Colonic mucosa (tissue), 4 donors: Measurements from ENCODE around the gene NECAB2. TPM values are rescaled to one million over a fixed set of nuclear protein-coding genes. Genes with fewer than 3 reads are reported as not detected.

Experiments
- DNase-seq: peaks from one replicate; pipeline ENCODE4 v3.0.0-alpha.2; 2020
- H3K27ac ChIP-seq: fragments of 200-600 bp; one replicate; pipeline ENCODE4 v1.8.0; 2021
- H3K27me3 ChIP-seq: fragments of 200-600 bp; one replicate; pipeline ENCODE4 v1.8.0; 2021
- H3K36me3 ChIP-seq: fragments of 200-600 bp; one replicate; pipeline ENCODE4 v1.8.0; 2021
- H3K4me1 ChIP-seq: fragments of 200-600 bp; one replicate; pipeline ENCODE4 v1.8.0; 2021; ENCODE audit warnings: mild to moderate bottlenecking
- H3K4me3 ChIP-seq: fragments of 200-600 bp; one replicate; pipeline ENCODE4 v1.8.0; 2021
- H3K9ac ChIP-seq, 2 donors: one replicate each; pipeline ENCODE4 v1.7.0; 2013; ENCODE audit warnings: control low read depth in 2 of 2, low read depth in 2 of 2, low read length in 2 of 2
- H3K9me3 ChIP-seq: fragments of 200-600 bp; one replicate; pipeline ENCODE4 v1.8.0; 2021
- CTCF ChIP-seq: fragments of 200-600 bp; IDR thresholded peaks from one replicate; pipeline ENCODE4 v1.8.0; 2022; ENCODE audit warnings: antibody characterized with exemption, mild to moderate bottlenecking
- intact Hi-C: fragments of 100-400 bp; cut with DNase I; formaldehyde crosslinking; loops from one replicate; pipeline ENCODE4 v1.14.1; 2022
- total RNA-seq, 2 donors: library from RNA; stranded (reverse); fragmentation: NEBNext Ultra II Directional in 1 of 2; extraction: Animal tissue kit (Norgen Biotek cat#: 25700) in 1 of 2; gene quantifications; one replicate each; pipeline ENCODE4 v1.2.1, GENCODE V29; 2021
- donor health status: healthy.
- donor health status: DM: no; HTN: no; CAD: no.
- donor health status: DM: no; HTN: no; CAD: no.

NECAB2 gene
- total RNA-seq, 2 donors from 2014 or later = 0.25 to 0.42 TPM

- no peak overlapping the region for H3K9ac ChIP-seq
- H3K4me1 ChIP-seq = no peaks in the 10 kb centered on the region
- intact Hi-C loops = loop anchor here (5.0 to 10.0 kb wide), 3 partner anchors 94 to 516 kb away; partner anchors contain the start of gene TAF1C
- H3K36me3 ChIP-seq = no peaks in the 10 kb centered on the region
- no peak for DNase-seq
- no peaks in the 10 kb centered on the region for H3K9me3 ChIP-seq
- H3K27me3 ChIP-seq = peaks cover 13% of the 10 kb centered on the region
- peak overlapping the region; percentile 22 for H3K4me3 ChIP-seq
- H3K27ac ChIP-seq = no peak overlapping the region
- TF ChIP-seq CTCF = no peak
Measured at GRCh38 chr16:83968306-83968851, 335 bp downstream of the NECAB2 start.

DNA sequence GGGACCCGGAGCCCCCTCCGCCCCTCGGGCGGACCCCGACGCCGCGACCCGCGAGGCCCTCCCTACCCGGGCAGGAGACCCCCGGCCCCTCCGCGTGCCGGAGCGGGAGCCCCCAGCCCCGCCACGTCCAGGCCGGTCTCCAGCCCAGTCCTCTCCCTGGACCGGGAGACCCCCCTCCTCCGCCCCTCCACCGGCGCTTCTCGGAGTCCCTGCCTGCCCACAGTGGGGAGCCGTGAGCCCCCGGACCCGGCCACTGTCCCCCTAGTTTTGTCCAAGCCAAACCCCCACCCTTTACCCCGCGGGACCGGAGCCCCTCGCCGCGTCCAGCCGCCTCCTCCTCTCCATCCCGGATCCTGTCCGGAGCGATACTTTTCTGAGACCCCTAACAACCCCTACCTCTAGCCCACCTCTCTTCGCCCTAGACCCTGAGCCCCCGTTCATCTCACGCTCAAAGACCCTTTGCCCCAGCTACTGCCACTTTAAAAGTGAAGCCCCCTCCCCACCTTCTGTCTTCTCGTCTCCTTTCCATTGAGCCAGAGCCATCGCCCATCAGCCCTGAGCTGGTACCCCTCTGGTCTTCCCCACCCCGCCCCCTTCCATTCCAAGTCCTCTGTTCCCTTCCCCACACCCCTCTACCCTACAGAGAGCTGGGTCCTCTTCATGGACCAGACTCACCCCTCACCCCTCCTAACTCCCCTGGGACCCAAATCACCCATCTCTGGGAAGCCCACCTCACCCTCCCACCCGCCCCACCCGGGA lies 1.0 kb downstream of the NECAB2 start:
- no peaks in the 10 kb centered on the region for H3K36me3 ChIP-seq
- H3K4me1 ChIP-seq = no peaks in the 10 kb centered on the region
- no peak for TF ChIP-seq CTCF
- H3K4me3 ChIP-seq = no peak overlapping the region
- peaks cover 13% of the 10 kb centered on the region for H3K27me3 ChIP-seq
- H3K9me3 ChIP-seq = no peaks in the 10 kb centered on the region
- intact Hi-C loops = loop anchor here (5.0 to 10.0 kb wide), 3 partner anchors 93 to 516 kb away; partner anchors contain the start of gene TAF1C
- H3K9ac ChIP-seq = no peak overlapping the region
- DNase-seq = no peak
- H3K27ac ChIP-seq = no peak overlapping the region

DNA sequence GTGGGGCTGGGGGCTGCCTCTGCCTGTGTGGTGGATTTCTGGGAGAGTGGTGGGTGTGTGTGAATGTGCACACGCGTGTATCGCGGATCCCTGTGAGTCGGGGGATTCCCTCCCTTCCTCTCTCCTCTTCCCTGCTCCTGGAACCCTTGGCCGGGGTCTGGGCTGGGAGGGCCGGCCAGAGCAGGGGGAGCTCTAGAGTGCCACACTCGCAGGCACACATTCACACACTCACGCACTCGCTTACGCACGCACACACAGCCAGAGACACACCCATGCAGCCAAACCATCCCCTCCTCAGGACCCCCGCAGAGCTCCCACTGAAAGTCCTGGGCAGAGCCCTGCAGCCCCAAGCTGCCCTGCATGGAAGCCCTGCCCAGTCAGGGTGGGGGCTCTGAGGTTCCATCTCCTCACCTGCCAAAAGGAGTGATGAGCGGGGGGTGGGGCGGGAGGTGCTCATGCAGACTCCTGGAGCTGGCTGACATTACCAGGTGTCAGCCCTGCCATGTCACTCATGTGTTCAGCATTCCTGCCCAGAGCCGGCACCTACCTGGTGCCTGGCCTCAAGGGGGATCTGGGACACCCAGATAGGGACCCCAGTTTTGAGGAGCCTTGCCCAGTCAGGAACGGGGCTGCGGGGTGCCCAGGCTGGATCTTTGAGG lies 1.9 kb downstream of the NECAB2 start:
- H3K9ac ChIP-seq = no peak overlapping the region
- H3K27me3 ChIP-seq = peaks cover 13% of the 10 kb centered on the region
- no peak for DNase-seq
- H3K4me1 ChIP-seq = no peaks in the 10 kb centered on the region
- no peak overlapping the region for H3K4me3 ChIP-seq
- no peaks in the 10 kb centered on the region for H3K36me3 ChIP-seq
- H3K9me3 ChIP-seq = no peaks in the 10 kb centered on the region
- TF ChIP-seq CTCF = no peak
- intact Hi-C loops = loop anchor here (5.0 to 10.0 kb wide), 3 partner anchors 92 to 515 kb away; partner anchors contain the start of gene TAF1C
- no peak overlapping the region for H3K27ac ChIP-seq

- Histone ChIP-seq H3K27me3 (peaks cover 13% of the 10 kb centered on the region), H3K36me3 (no peaks in the 10 kb centered on the region), H3K4me1 (no peaks in the 10 kb centered on the region), H3K27ac (no peak overlapping the region), H3K9me3 (no peaks in the 10 kb centered on the region), H3K4me3 (no peak overlapping the region), H3K9ac (no peak overlapping the region)
- intact Hi-C loops = no loop called here
- TF ChIP-seq CTCF = no peak
- no peak for DNase-seq
Measured at GRCh38 chr16:83970430-83970815, 2.4 kb downstream of the NECAB2 start.

- H3K4me1 ChIP-seq = no peaks in the 10 kb centered on the region
- H3K36me3 ChIP-seq = no peaks in the 10 kb centered on the region
- peaks cover 13% of the 10 kb centered on the region for H3K27me3 ChIP-seq
- no peak overlapping the region for H3K27ac ChIP-seq
- intact Hi-C loops = no loop called here
- no peak overlapping the region for H3K4me3 ChIP-seq
- TF ChIP-seq CTCF = no peak
- no peaks in the 10 kb centered on the region for H3K9me3 ChIP-seq
- no peak overlapping the region for H3K9ac ChIP-seq
- no peak for DNase-seq
Measured at GRCh38 chr16:83971165-83972130, 3.4 kb downstream of the NECAB2 start.
